Measurements from ENCODE around the gene NOX4.
"Not testable (repeated sequence)": the region's sequence is repeated elsewhere in the genome, so short reads cannot be mapped to it uniquely, and the experiment has no call there.

GRCh38 chr11:89382986-89383385 lies 108.2 kb downstream of the NOX4 start:
- TF ChIP-seq, protein P1, sequence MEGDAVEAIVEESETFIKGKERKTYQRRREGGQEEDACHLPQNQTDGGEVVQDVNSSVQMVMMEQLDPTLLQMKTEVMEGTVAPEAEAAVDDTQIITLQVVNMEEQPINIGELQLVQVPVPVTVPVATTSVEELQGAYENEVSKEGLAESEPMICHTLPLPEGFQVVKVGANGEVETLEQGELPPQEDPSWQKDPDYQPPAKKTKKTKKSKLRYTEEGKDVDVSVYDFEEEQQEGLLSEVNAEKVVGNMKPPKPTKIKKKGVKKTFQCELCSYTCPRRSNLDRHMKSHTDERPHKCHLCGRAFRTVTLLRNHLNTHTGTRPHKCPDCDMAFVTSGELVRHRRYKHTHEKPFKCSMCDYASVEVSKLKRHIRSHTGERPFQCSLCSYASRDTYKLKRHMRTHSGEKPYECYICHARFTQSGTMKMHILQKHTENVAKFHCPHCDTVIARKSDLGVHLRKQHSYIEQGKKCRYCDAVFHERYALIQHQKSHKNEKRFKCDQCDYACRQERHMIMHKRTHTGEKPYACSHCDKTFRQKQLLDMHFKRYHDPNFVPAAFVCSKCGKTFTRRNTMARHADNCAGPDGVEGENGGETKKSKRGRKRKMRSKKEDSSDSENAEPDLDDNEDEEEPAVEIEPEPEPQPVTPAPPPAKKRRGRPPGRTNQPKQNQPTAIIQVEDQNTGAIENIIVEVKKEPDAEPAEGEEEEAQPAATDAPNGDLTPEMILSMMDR (IDR thresholded peaks at IDR 0.05 in 8 of 11, conservative IDR thresholded peaks at IDR 0.05 in 3 of 11): not testable (repeated sequence)
- TF ChIP-seq POLR2A (IDR thresholded peaks at IDR 0.05): not testable (repeated sequence)
